ENCODE data around the gene ANO4.

The ANO4 gene

GRCh38 chr12:100940503-100940902, 145.9 kb downstream of the ANO4 start:
- H3K9me3 ChIP-seq (ENCODE audit: insufficient read depth, low read depth, low read length) = no peaks in the 10 kb centered on the region
- no peaks in the 10 kb centered on the region for H4K20me1 ChIP-seq (ENCODE audit: insufficient read depth, low read length, poor library complexity, severe bottlenecking)
- H3F3A ChIP-seq (ENCODE audit: low read depth) = no peaks in the 10 kb centered on the region
- H3K4me3 ChIP-seq (ENCODE audit: low read length, poor library complexity, severe bottlenecking) = no peak overlapping the region
- H3K36me3 ChIP-seq (ENCODE audit: insufficient read depth, low read length) = no peaks in the 10 kb centered on the region
- H3K9me2 ChIP-seq (replicated peaks; ENCODE audit: low read depth, low read length) = no peaks in the 10 kb centered on the region
- no peak overlapping the region for H3K9ac ChIP-seq (ENCODE audit: low read depth, low read length, poor library complexity, severe bottlenecking)
- no peaks in the 10 kb centered on the region for H3K4me1 ChIP-seq (ENCODE audit: insufficient read depth, low read length, poor library complexity, severe bottlenecking)
- H3K27me3 ChIP-seq (ENCODE audit: insufficient read depth, low read length, poor library complexity, severe bottlenecking) = no peaks in the 10 kb centered on the region
- H2AFZ ChIP-seq (ENCODE audit: low read length) = no peak overlapping the region
- H3K4me2 ChIP-seq (ENCODE audit: low read depth, low read length, poor library complexity, severe bottlenecking) = no peak overlapping the region
- no peaks in the 10 kb centered on the region for H3K79me2 ChIP-seq (ENCODE audit: insufficient read depth, low read length)
- TF ChIP-seq EZH2phosphoT487 (IDR thresholded peaks at IDR 0.05; ENCODE audit: borderline replicate concordance) = no peak
- no peak for TF ChIP-seq CTCF (conservative IDR thresholded peaks at IDR 0.05; ENCODE audit: low read length)

GRCh38 chr12:100942984-100943749, 148.6 kb downstream of the ANO4 start:
- Histone ChIP-seq H3F3A (ENCODE audit: low read depth) (no peaks in the 10 kb centered on the region), H3K4me1 (ENCODE audit: insufficient read depth, low read length, poor library complexity, severe bottlenecking) (no peaks in the 10 kb centered on the region), H3K9me3 (ENCODE audit: insufficient read depth, low read depth, low read length) (no peaks in the 10 kb centered on the region), H4K20me1 (ENCODE audit: insufficient read depth, low read length, poor library complexity, severe bottlenecking) (no peaks in the 10 kb centered on the region), H3K4me3 (ENCODE audit: low read length, poor library complexity, severe bottlenecking) (no peak overlapping the region), H3K36me3 (ENCODE audit: insufficient read depth, low read length) (no peaks in the 10 kb centered on the region), H2AFZ (ENCODE audit: low read length) (no peak overlapping the region), H3K4me2 (ENCODE audit: low read depth, low read length, poor library complexity, severe bottlenecking) (no peak overlapping the region), H3K27me3 (ENCODE audit: insufficient read depth, low read length, poor library complexity, severe bottlenecking) (no peaks in the 10 kb centered on the region), H3K9me2 (replicated peaks; ENCODE audit: low read depth, low read length) (no peaks in the 10 kb centered on the region), H3K9ac (ENCODE audit: low read depth, low read length, poor library complexity, severe bottlenecking) (no peak overlapping the region), H3K79me2 (ENCODE audit: insufficient read depth, low read length) (no peaks in the 10 kb centered on the region)
- TF ChIP-seq EZH2phosphoT487 (IDR thresholded peaks at IDR 0.05; ENCODE audit: borderline replicate concordance) (no peak), CTCF (conservative IDR thresholded peaks at IDR 0.05; ENCODE audit: low read length) (no peak)

- H3K27me3 ChIP-seq (ENCODE audit: insufficient read depth, low read length, poor library complexity, severe bottlenecking) = no peaks in the 10 kb centered on the region
- no peaks in the 10 kb centered on the region for H3K4me1 ChIP-seq (ENCODE audit: insufficient read depth, low read length, poor library complexity, severe bottlenecking)
- H3K4me2 ChIP-seq (ENCODE audit: low read depth, low read length, poor library complexity, severe bottlenecking) = no peak overlapping the region
- H4K20me1 ChIP-seq (ENCODE audit: insufficient read depth, low read length, poor library complexity, severe bottlenecking) = no peaks in the 10 kb centered on the region
- TF ChIP-seq EZH2phosphoT487 (IDR thresholded peaks at IDR 0.05; ENCODE audit: borderline replicate concordance) (no peak), CTCF (conservative IDR thresholded peaks at IDR 0.05; ENCODE audit: low read length) (no peak)
- H3K4me3 ChIP-seq (ENCODE audit: low read length, poor library complexity, severe bottlenecking) = no peak overlapping the region
- no peaks in the 10 kb centered on the region for H3F3A ChIP-seq (ENCODE audit: low read depth)
- H3K9me3 ChIP-seq (ENCODE audit: insufficient read depth, low read depth, low read length) = no peaks in the 10 kb centered on the region
- H3K36me3 ChIP-seq (ENCODE audit: insufficient read depth, low read length) = no peaks in the 10 kb centered on the region
- no peak overlapping the region for H3K9ac ChIP-seq (ENCODE audit: low read depth, low read length, poor library complexity, severe bottlenecking)
- no peak overlapping the region for H2AFZ ChIP-seq (ENCODE audit: low read length)
- no peaks in the 10 kb centered on the region for H3K9me2 ChIP-seq (replicated peaks; ENCODE audit: low read depth, low read length)
- no peaks in the 10 kb centered on the region for H3K79me2 ChIP-seq (ENCODE audit: insufficient read depth, low read length)
These were observed 157.2 kb downstream of the ANO4 start for GRCh38 chr12:100951756-100952155.
